Endothelial cell (in vitro differentiated cells): ENCODE data around the gene CACNB2. TPM values are rescaled to one million over a fixed set of nuclear protein-coding genes. Genes with fewer than 3 reads are reported as not detected.

Experiments used
- DNase-seq: peaks from one replicate; pipeline ENCODE4 v3.0.0; 2021; ENCODE audit warnings: low spot score
- H3K27ac Mint-ChIP-seq: one replicate; pipeline ENCODE4 v1.8.0; 2021; ENCODE audit warnings: mixed read lengths, inconsistent platforms; ENCODE audit not compliant: unreplicated experiment
- H3K27me3 Mint-ChIP-seq: one replicate; pipeline ENCODE4 v1.8.0; 2021; ENCODE audit warnings: mild to moderate bottlenecking, moderate library complexity, mixed read lengths, inconsistent platforms; ENCODE audit not compliant: unreplicated experiment
- H3K36me3 Mint-ChIP-seq: one replicate; pipeline ENCODE4 v1.8.0; 2021; ENCODE audit warnings: mild to moderate bottlenecking, low read depth, mixed read lengths, inconsistent platforms; ENCODE audit not compliant: unreplicated experiment
- H3K4me1 Mint-ChIP-seq: one replicate; pipeline ENCODE4 v1.8.0; 2021; ENCODE audit warnings: mild to moderate bottlenecking, mixed read lengths, inconsistent platforms; ENCODE audit not compliant: unreplicated experiment
- H3K4me3 Mint-ChIP-seq: one replicate; pipeline ENCODE4 v1.8.0; 2021; ENCODE audit warnings: mild to moderate bottlenecking, mixed read lengths, inconsistent platforms; ENCODE audit not compliant: unreplicated experiment
- H3K9me3 Mint-ChIP-seq: one replicate; pipeline ENCODE4 v1.8.0; 2021; ENCODE audit warnings: mixed read lengths, inconsistent platforms; ENCODE audit not compliant: unreplicated experiment
- total RNA-seq: library from RNA; stranded (reverse); fragmentation: NEBNext Ultra II Directional; extraction: Animal tissue kit (Norgen Biotek cat#: 25700); gene quantifications from one replicate; pipeline ENCODE4 v1.2.1, GENCODE V29; 2021; ENCODE audit not compliant: unreplicated experiment
- TF ChIP-seq, protein P1 (sequence below): fragments of 200-600 bp; sonication (generic); IDR thresholded peaks from one replicate; pipeline ENCODE4 v1.5.0; 2021; ENCODE audit warnings: antibody characterized with exemption; ENCODE audit not compliant: unreplicated experiment

The CACNB2 gene
- total RNA-seq, 1 donor from 2014 or later = 1.5 TPM

DNA sequence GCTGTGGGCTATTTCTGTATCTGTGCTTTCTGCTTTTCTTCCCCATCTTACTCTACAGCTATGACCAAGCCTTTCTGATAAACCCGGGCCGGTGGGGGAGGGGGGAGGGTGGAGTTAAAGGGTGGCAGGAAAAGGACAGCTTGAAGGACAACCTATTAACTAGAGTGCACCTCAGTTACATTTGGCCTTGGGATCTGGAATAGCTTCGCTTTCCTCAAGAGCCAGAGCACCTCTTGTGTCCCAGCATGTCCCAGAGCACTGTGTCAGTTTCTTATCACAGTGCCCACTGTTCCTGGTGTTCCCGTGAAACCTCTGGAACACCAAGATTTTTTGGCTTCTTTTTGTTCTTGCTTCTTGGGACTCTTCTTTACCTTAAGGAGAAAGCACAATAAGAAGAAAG, 350.5 kb downstream of the CACNB2 start:
- Mint-ChIP-seq H3K27ac (no peak overlapping the region), H3K9me3 (no peaks in the 10 kb centered on the region), H3K36me3 (no peaks in the 10 kb centered on the region), H3K4me1 (no peaks in the 10 kb centered on the region), H3K4me3 (no peak overlapping the region), H3K27me3 (no peaks in the 10 kb centered on the region)
- TF ChIP-seq, protein P1, sequence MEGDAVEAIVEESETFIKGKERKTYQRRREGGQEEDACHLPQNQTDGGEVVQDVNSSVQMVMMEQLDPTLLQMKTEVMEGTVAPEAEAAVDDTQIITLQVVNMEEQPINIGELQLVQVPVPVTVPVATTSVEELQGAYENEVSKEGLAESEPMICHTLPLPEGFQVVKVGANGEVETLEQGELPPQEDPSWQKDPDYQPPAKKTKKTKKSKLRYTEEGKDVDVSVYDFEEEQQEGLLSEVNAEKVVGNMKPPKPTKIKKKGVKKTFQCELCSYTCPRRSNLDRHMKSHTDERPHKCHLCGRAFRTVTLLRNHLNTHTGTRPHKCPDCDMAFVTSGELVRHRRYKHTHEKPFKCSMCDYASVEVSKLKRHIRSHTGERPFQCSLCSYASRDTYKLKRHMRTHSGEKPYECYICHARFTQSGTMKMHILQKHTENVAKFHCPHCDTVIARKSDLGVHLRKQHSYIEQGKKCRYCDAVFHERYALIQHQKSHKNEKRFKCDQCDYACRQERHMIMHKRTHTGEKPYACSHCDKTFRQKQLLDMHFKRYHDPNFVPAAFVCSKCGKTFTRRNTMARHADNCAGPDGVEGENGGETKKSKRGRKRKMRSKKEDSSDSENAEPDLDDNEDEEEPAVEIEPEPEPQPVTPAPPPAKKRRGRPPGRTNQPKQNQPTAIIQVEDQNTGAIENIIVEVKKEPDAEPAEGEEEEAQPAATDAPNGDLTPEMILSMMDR = no peak
- DNase-seq = no peak

DNA sequence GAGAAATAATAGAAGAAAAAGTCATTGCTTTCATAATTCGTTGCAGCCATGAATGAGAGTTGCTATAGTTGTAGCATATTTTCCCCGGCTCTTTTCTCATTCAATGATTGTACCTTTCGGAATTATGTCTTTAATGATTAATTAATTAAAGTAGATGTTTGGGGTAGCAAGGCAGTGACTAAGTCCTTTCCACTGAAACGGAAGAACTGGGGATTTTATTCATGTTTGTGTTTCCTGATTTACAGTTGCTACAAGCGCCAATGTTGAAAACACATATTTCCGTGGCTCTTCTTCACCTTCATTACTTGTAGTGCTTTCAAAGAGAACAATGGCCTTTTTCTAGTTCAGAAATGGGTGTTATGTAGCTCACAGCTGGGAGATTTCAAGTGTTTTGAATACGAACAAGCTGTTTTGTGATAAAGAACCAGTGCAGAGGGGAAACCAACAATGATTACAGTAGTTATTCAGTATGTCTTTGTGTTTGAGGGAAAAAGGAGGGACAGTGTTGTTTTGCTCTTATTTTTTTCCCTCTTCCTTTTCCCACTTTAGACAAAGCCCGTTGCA, 357.7 kb downstream of the CACNB2 start:
- Mint-ChIP-seq H3K4me3 (no peak overlapping the region), H3K9me3 (no peaks in the 10 kb centered on the region), H3K27me3 (peaks cover 3% of the 10 kb centered on the region), H3K27ac (peak overlapping the region; percentile 82), H3K36me3 (no peaks in the 10 kb centered on the region), H3K4me1 (peaks cover 5% of the 10 kb centered on the region)
- TF ChIP-seq, protein P1 = no peak
- no peak for DNase-seq

DNA sequence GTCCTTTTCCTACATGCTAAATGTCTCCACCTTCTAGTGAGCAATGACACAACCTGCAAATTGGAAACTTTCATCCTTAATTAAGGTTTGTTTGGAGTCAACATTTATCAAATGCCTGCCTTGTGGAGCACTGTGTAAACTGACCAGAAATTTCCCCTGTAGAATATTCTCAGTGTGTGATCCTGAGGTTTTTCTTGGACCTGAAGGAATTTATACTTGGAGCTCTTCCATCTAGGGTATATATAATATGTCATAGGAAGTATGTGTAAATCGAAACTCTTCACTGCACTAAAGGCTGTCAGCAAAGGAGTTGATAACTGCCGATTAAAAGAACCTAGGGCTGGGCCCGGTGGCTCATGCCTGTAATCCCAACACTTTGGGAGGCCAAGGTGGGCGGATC, 358.8 kb downstream of the CACNB2 start:
- H3K36me3 Mint-ChIP-seq = no peaks in the 10 kb centered on the region
- H3K4me1 Mint-ChIP-seq = peaks cover 5% of the 10 kb centered on the region
- peaks cover 3% of the 10 kb centered on the region for H3K27me3 Mint-ChIP-seq
- H3K9me3 Mint-ChIP-seq = no peaks in the 10 kb centered on the region
- H3K27ac Mint-ChIP-seq = no peak overlapping the region
- H3K4me3 Mint-ChIP-seq = no peak overlapping the region
- TF ChIP-seq, protein P1 = no peak
- DNase-seq = no peak

DNA sequence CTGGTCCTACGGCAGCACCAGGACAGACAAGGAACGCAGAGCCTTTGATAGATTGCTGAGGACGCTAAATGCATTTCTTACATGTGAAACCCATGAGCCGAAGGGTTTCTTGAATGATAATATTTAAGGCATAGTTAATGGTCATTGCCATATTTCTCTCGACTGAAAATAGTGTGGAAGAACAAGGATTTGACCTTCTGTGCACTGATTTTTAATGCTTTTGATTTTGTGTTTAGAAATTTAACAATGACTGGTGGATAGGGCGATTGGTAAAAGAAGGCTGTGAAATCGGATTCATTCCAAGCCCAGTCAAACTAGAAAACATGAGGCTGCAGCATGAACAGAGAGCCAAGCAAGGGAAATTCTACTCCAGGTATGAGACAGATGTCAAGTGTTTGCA, 360.4 kb downstream of the CACNB2 start:
- H3K9me3 Mint-ChIP-seq = no peaks in the 10 kb centered on the region
- no peaks in the 10 kb centered on the region for H3K36me3 Mint-ChIP-seq
- no peak overlapping the region for H3K27ac Mint-ChIP-seq
- H3K4me3 Mint-ChIP-seq = no peak overlapping the region
- peaks cover 3% of the 10 kb centered on the region for H3K27me3 Mint-ChIP-seq
- peaks cover 5% of the 10 kb centered on the region for H3K4me1 Mint-ChIP-seq
- TF ChIP-seq, protein P1 = no peak
- DNase-seq = no peak

DNA sequence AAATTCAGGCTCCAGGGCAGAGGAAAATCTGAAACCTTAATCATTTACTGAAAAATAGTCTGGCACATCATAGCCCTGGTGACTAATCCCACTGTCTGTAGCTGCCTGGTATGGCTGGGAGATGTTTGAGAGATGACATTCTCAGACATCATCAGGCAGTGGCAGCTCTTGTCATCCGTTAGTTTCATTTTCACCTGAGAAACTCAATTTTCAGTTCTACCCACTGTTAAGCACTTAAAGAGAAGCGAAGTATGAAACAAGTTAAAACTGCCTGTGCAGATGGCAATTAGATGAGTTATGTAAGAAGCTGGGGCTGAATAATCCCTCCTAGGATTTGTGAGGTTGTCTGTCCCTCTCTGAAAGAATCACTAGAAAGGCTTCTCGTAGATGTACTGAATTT, 361.0 kb downstream of the CACNB2 start:
- no peak for DNase-seq
- Mint-ChIP-seq H3K36me3 (no peaks in the 10 kb centered on the region), H3K4me3 (no peak overlapping the region), H3K9me3 (no peaks in the 10 kb centered on the region), H3K27me3 (peaks cover 3% of the 10 kb centered on the region), H3K4me1 (peaks cover 5% of the 10 kb centered on the region), H3K27ac (no peak overlapping the region)
- TF ChIP-seq, protein P1 = no peak
